Vagina (tissue), 2 donors: ENCODE results near the gene MMRN2.

Source experiments
- CTCF ChIP-seq, 3 experiments: fragments of 450-650 bp in 2 of 3; fragments of 200-600 bp in 1 of 3; sonication (generic) in 1 of 3; IDR thresholded peaks; one replicate each; pipeline ENCODE4 v1.5.1; 2017 to 2019; ENCODE audit warnings: antibody characterized with exemption in 3 of 3, mild to moderate bottlenecking in 2 of 3, moderate library complexity in 2 of 3
- POLR2A ChIP-seq, 2 donors: fragments of 450-650 bp; IDR thresholded peaks; one replicate each; pipeline ENCODE4 v1.6.1; 2017; ENCODE audit warnings: antibody characterized with exemption in 2 of 2, mild to moderate bottlenecking in 2 of 2, moderate library complexity in 2 of 2

GRCh38 chr10:86974484-86974883 lies 17.1 kb upstream of the MMRN2 start:
- TF ChIP-seq POLR2A (IDR thresholded peaks at IDR 0.05) (no peak), CTCF (IDR thresholded peaks at IDR 0.05) (no peak)
